Thyroid gland (tissue), 4 donors: ENCODE measurements around the gene LRRC59. TPM values are rescaled to one million over a fixed set of nuclear protein-coding genes. Genes with fewer than 3 reads are reported as not detected.

Source experiments
- DNase-seq, 2 donors: peaks; one replicate each; pipeline ENCODE4 v3.0.0-alpha.2; 2019
- H3K27ac ChIP-seq, 3 donors: fragments of 200-600 bp; sonication (generic); 1 replicate in 2 of 3; 2 replicates in 1 of 3; pipeline ENCODE4 v1.5.1; 2016 to 2019; ENCODE audit warnings: mild to moderate bottlenecking in 1 of 3, moderate library complexity in 1 of 3
- H3K27me3 ChIP-seq: fragments of 200-600 bp; sonication (generic); one replicate; pipeline ENCODE4 v1.5.1; 2019
- H3K36me3 ChIP-seq, 2 donors: fragments of 200-600 bp; sonication (generic); one replicate each; pipeline ENCODE4 v1.5.1; 2016 to 2019
- H3K4me1 ChIP-seq, 2 donors: fragments of 200-600 bp; sonication (generic); one replicate each; pipeline ENCODE4 v1.5.1; 2017 to 2019
- H3K4me3 ChIP-seq, 3 donors: fragments of 200-600 bp; sonication (generic); replicated peaks in 1 of 3; 1 replicate in 2 of 3; 2 replicates in 1 of 3; pipeline ENCODE4 v1.5.1; 2016; ENCODE audit warnings: mild to moderate bottlenecking in 1 of 3
- H3K9me3 ChIP-seq: fragments of 200-600 bp; sonication (generic); one replicate; pipeline ENCODE4 v1.5.1; 2017
- POLR2A ChIP-seq, 2 donors: fragments of 450-650 bp; IDR thresholded peaks; one replicate each; pipeline ENCODE4 v1.6.1; 2017; ENCODE audit warnings: antibody characterized with exemption in 2 of 2, mild to moderate bottlenecking in 2 of 2, moderate library complexity in 1 of 2
- WGBS, 2 donors: methylation state at CpG; one replicate each; pipeline ENCODE4 v1.1.5; 2017; 5-methylcytosine and 5-hydroxymethylcytosine counted together
- intact Hi-C: fragments of 100-400 bp; cut with DNase I; formaldehyde crosslinking; loops from one replicate; pipeline ENCODE4 v1.15.1; 2023
- total RNA-seq, 4 donors: library from RNA; depleted of rRNA; stranded (reverse); fragments of >200 nt; gene quantifications; one replicate each; pipeline ENCODE4 v1.2.3, GENCODE V29; 2016
- TF ChIP-seq, protein P1 (sequence below), 6 experiments: fragments of 200-600 bp in 3 of 6; fragments of 450-650 bp in 3 of 6; sonication (generic) in 3 of 6; IDR thresholded peaks; one replicate each; pipeline ENCODE4 v1.5.1; 2016 to 2019; ENCODE audit warnings: antibody characterized with exemption in 6 of 6, mild to moderate bottlenecking in 2 of 6, inconsistent platforms in 1 of 6, moderate library complexity in 1 of 6

Gene LRRC59
- total RNA-seq, 4 donors from 2014 or later: 57.4 to 91.0 (median 77.5) TPM

- intact Hi-C loops: no loop called here
- 6 to 9% methylated on average over 23 to 30 of the region's 30 CpGs for WGBS, 2 donors
- peak overlapping the region in 2 of 3 donors; percentile 62 to 70 for H3K27ac ChIP-seq
- H3K4me1 ChIP-seq: peaks cover 16 to 21% of the 10 kb centered on the region in 2 donors
- peak; percentile 45 to 48 for DNase-seq
- TF ChIP-seq, protein P1, sequence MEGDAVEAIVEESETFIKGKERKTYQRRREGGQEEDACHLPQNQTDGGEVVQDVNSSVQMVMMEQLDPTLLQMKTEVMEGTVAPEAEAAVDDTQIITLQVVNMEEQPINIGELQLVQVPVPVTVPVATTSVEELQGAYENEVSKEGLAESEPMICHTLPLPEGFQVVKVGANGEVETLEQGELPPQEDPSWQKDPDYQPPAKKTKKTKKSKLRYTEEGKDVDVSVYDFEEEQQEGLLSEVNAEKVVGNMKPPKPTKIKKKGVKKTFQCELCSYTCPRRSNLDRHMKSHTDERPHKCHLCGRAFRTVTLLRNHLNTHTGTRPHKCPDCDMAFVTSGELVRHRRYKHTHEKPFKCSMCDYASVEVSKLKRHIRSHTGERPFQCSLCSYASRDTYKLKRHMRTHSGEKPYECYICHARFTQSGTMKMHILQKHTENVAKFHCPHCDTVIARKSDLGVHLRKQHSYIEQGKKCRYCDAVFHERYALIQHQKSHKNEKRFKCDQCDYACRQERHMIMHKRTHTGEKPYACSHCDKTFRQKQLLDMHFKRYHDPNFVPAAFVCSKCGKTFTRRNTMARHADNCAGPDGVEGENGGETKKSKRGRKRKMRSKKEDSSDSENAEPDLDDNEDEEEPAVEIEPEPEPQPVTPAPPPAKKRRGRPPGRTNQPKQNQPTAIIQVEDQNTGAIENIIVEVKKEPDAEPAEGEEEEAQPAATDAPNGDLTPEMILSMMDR (IDR thresholded peaks at IDR 0.05): no peak
- TF ChIP-seq POLR2A (IDR thresholded peaks at IDR 0.05): no peak
- H3K36me3 ChIP-seq: peaks cover 29 to 35% of the 10 kb centered on the region in 2 donors
- H3K9me3 ChIP-seq: no peaks in the 10 kb centered on the region
- H3K4me3 ChIP-seq: peak overlapping the region; percentile 92 to 97 (median 92)
- H3K27me3 ChIP-seq: no peaks in the 10 kb centered on the region
Observed at GRCh38 chr17:50396261-50397110, 837 bp downstream of the LRRC59 start.

GRCh38 chr17:50394711-50395110, 2.6 kb downstream of the LRRC59 start:
- WGBS, 2 donors: 41 to 61% methylated on average over 3 of the region's 3 CpGs
- Histone ChIP-seq H3K4me1 (peaks cover 16 to 21% of the 10 kb centered on the region in 2 donors), H3K27ac (no peak overlapping the region), H3K36me3 (peaks cover 45 to 50% of the 10 kb centered on the region in 2 donors), H3K27me3 (no peaks in the 10 kb centered on the region), H3K4me3 (no peak overlapping the region), H3K9me3 (no peaks in the 10 kb centered on the region)
- no peak for DNase-seq
- intact Hi-C loops: no loop called here
- no peak for TF ChIP-seq POLR2A (IDR thresholded peaks at IDR 0.05)
- TF ChIP-seq, protein P1 (IDR thresholded peaks at IDR 0.05): no peak

DNA sequence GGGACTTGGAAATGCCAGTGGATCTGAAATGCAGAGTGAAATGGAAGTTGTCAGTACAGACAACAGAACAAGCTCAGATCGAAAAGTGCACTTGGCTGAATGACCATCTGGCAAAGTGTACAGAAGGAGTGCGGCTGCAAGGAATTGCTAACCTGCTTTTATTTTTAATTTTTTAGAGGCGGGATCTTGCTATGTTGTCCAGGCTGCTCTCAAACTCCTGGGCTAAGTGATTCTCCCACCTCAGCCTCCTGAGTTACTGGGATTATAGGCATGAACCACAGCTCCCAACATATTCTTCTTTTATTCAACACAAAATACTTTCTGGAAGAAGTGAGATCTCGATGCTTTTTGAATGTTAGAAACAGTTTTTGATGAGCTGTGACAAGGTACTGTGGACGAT, 3.6 kb downstream of the LRRC59 start:
- WGBS, 2 donors: 92 to 93% methylated on average over 5 of the region's 5 CpGs
- peaks cover 45 to 60% of the 10 kb centered on the region in 2 donors for H3K36me3 ChIP-seq
- H3K4me1 ChIP-seq: peaks cover 16 to 21% of the 10 kb centered on the region in 2 donors

GRCh38 chr17:50392621-50393020, 4.7 kb downstream of the LRRC59 start:
- Histone ChIP-seq H3K27me3 (no peaks in the 10 kb centered on the region), H3K36me3 (peaks cover 52 to 71% of the 10 kb centered on the region in 2 donors), H3K4me1 (peaks cover 13 to 16% of the 10 kb centered on the region in 2 donors), H3K9me3 (no peaks in the 10 kb centered on the region), H3K27ac (no peak overlapping the region), H3K4me3 (no peak overlapping the region)
- WGBS, 2 donors: 89 to 92% methylated on average over 6 of the region's 6 CpGs
- no peak for DNase-seq
- intact Hi-C loops: no loop called here
- TF ChIP-seq POLR2A (IDR thresholded peaks at IDR 0.05): no peak
- TF ChIP-seq, protein P1 (IDR thresholded peaks at IDR 0.05): no peak

More for the DNA sequence above, 3.6 kb downstream of the LRRC59 start:
- DNase-seq: no peak
- H3K27me3 ChIP-seq: no peaks in the 10 kb centered on the region
- intact Hi-C loops: no loop called here
- no peaks in the 10 kb centered on the region for H3K9me3 ChIP-seq
- H3K4me3 ChIP-seq: no peak overlapping the region
- TF ChIP-seq POLR2A (IDR thresholded peaks at IDR 0.05): no peak
- TF ChIP-seq, protein P1 (IDR thresholded peaks at IDR 0.05): no peak
- no peak overlapping the region for H3K27ac ChIP-seq

DNA sequence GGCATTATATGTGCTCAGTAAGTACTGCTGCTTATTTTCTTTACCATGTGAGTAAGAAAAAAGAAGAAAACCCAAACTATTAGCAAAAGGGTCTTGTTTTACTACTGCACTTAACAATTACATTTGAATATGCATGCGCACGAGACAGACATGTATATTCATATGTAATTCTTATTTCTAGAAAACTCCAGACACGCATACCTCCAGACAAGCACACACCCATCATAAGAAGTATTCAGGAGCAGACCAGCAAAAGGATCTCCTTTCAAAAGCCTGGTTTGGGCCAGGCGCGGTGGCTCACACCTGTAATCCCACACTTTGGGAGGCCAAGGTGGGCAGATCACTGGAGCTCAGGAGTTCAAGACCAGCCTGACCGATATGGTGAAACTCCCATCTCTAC, 7.8 kb downstream of the LRRC59 start:
- Histone ChIP-seq H3K36me3 (peaks cover 79 to 97% of the 10 kb centered on the region in 2 donors), H3K27me3 (no peaks in the 10 kb centered on the region), H3K9me3 (no peaks in the 10 kb centered on the region), H3K27ac (no peak overlapping the region), H3K4me1 (no peaks in the 10 kb centered on the region), H3K4me3 (no peak overlapping the region)
- WGBS, 2 donors: 98 to 99% methylated on average over 6 of the region's 6 CpGs
- intact Hi-C loops: no loop called here
- no peak for TF ChIP-seq POLR2A (IDR thresholded peaks at IDR 0.05)
- TF ChIP-seq, protein P1 (IDR thresholded peaks at IDR 0.05): no peak
- DNase-seq: no peak
